Astrocyte (in vitro differentiated cells and primary cell): ENCODE results near the gene CFAP206. TPM values are rescaled to one million over a fixed set of nuclear protein-coding genes. Genes with fewer than 3 reads are reported as not detected.
A peak's percentile ranks its signal among the peaks of the same experiment; 100 is the strongest.

Experiments
- DNase-seq: peaks from one replicate; pipeline ENCODE4 v3.0.0-alpha.2; 2010; ENCODE audit warnings: low read depth
- FAIRE-seq: peaks from 2 replicates; lab custom pipeline; 2011; peaks lifted over from hg19 to GRCh38; lab: Jason Lieb, UNC
- H2AFZ ChIP-seq: 2 replicates; pipeline ENCODE4 v1.6.0; 2012; ENCODE audit warnings: low read depth, low read length, inconsistent platforms
- H3K27ac ChIP-seq: 2 replicates; pipeline ENCODE4 v1.5.1; 2011; ENCODE audit warnings: low read depth, low read length, inconsistent platforms
- H3K27me3 ChIP-seq: 2 replicates; pipeline ENCODE4 v1.6.0; 2011; ENCODE audit warnings: low read length, inconsistent platforms; ENCODE audit not compliant: insufficient read depth
- H3K36me3 ChIP-seq: 2 replicates; pipeline ENCODE4 v1.5.1; 2011; ENCODE audit warnings: low read length, inconsistent platforms; ENCODE audit not compliant: insufficient read depth
- H3K4me1 ChIP-seq: 2 replicates; pipeline ENCODE4 v1.5.1; 2011; ENCODE audit warnings: low read length, inconsistent platforms; ENCODE audit not compliant: insufficient read depth
- H3K4me2 ChIP-seq: 2 replicates; pipeline ENCODE4 v1.6.0; 2012; ENCODE audit warnings: low read length, inconsistent platforms
- H3K4me3 ChIP-seq: 2 replicates; pipeline ENCODE4 v1.5.1; 2011; ENCODE audit warnings: low read depth, mild to moderate bottlenecking, low read length, inconsistent platforms; ENCODE audit not compliant: insufficient read depth
- H3K79me2 ChIP-seq: 2 replicates; pipeline ENCODE4 v1.6.0; 2012; ENCODE audit warnings: mild to moderate bottlenecking, low read length, inconsistent platforms; ENCODE audit not compliant: insufficient read depth
- H3K9ac ChIP-seq: 2 replicates; pipeline ENCODE4 v1.6.0; 2012; ENCODE audit warnings: mild to moderate bottlenecking, low read length, inconsistent platforms
- H3K9me3 ChIP-seq: 2 replicates; pipeline ENCODE4 v1.5.1; 2012; ENCODE audit warnings: low read depth, mild to moderate bottlenecking, low read length, inconsistent platforms; ENCODE audit not compliant: insufficient read depth
- H4K20me1 ChIP-seq: 2 replicates; pipeline ENCODE4 v1.6.0; 2012; ENCODE audit warnings: low read length, inconsistent platforms; ENCODE audit not compliant: insufficient read depth
- H3K27ac Mint-ChIP-seq: one replicate; pipeline ENCODE4 v1.8.0; 2021; ENCODE audit warnings: mild to moderate bottlenecking, mixed read lengths; ENCODE audit not compliant: unreplicated experiment
- H3K27me3 Mint-ChIP-seq: one replicate; pipeline ENCODE4 v1.8.0; 2021; ENCODE audit warnings: low read depth, mixed read lengths; ENCODE audit not compliant: unreplicated experiment
- H3K36me3 Mint-ChIP-seq: one replicate; pipeline ENCODE4 v1.8.0; 2021; ENCODE audit warnings: low read depth, mixed read lengths; ENCODE audit not compliant: unreplicated experiment
- H3K4me1 Mint-ChIP-seq: one replicate; pipeline ENCODE4 v1.8.0; 2021; ENCODE audit warnings: low read depth, mixed read lengths; ENCODE audit not compliant: unreplicated experiment
- H3K4me3 Mint-ChIP-seq: one replicate; pipeline ENCODE4 v1.8.0; 2021; ENCODE audit warnings: mild to moderate bottlenecking, moderate library complexity, mixed read lengths; ENCODE audit not compliant: unreplicated experiment
- H3K9me3 Mint-ChIP-seq: one replicate; pipeline ENCODE4 v1.8.0; 2021; ENCODE audit warnings: mild to moderate bottlenecking, mixed read lengths; ENCODE audit not compliant: unreplicated experiment
- EZH2 ChIP-seq: IDR thresholded peaks from 2 replicates; pipeline ENCODE4 v1.6.1; 2012; ENCODE audit warnings: mild to moderate bottlenecking, low read length, inconsistent platforms; ENCODE audit not compliant: insufficient read depth
- total RNA-seq: library from RNA; stranded (reverse); gene quantifications from 2 replicates; pipeline ENCODE4 v1.2.1, GENCODE V29; 2021
- TF ChIP-seq, protein P1 (sequence below): IDR thresholded peaks from 2 replicates; pipeline ENCODE4 v1.5.1; 2011; ENCODE audit warnings: low read depth, mild to moderate bottlenecking, inconsistent platforms, low read length, moderate library complexity; ENCODE audit not compliant: insufficient read depth

Gene CFAP206
- total RNA-seq, 1 donor from 2014 or later: 0.79 TPM

GRCh38 chr6:87472525-87473418 lies 65.0 kb downstream of the CFAP206 start, which contains the start of gene SLC35A1:
Gene SLC35A1, plus strand, starts transcription at chr6:87472974. Its CDS starts 30 bp downstream, at chr6:87473004.
- FAIRE-seq: no peak
- Histone ChIP-seq H3K27me3 (no peaks in the 10 kb centered on the region), H3K4me2 (peak within 1 kb of the TSS; percentile 91), H3K36me3 (no peaks in the 10 kb centered on the region), H3K4me1 (peaks cover 7% of the 10 kb centered on the region), H3K4me3 (peak within 1 kb of the TSS; percentile 96), H3K27ac (peak within 1 kb of the TSS; percentile 96), H3K9ac (peak within 1 kb of the TSS; percentile 97), H4K20me1 (peaks cover 3% of the 10 kb centered on the region), H3K79me2 (peaks cover 19% of the 10 kb centered on the region), H2AFZ (peak within 1 kb of the TSS; percentile 100), H3K9me3 (no peaks in the 10 kb centered on the region)
- peak within 1 kb of the TSS; percentile 95 for H3K4me3 Mint-ChIP-seq
- TF ChIP-seq, protein P1, sequence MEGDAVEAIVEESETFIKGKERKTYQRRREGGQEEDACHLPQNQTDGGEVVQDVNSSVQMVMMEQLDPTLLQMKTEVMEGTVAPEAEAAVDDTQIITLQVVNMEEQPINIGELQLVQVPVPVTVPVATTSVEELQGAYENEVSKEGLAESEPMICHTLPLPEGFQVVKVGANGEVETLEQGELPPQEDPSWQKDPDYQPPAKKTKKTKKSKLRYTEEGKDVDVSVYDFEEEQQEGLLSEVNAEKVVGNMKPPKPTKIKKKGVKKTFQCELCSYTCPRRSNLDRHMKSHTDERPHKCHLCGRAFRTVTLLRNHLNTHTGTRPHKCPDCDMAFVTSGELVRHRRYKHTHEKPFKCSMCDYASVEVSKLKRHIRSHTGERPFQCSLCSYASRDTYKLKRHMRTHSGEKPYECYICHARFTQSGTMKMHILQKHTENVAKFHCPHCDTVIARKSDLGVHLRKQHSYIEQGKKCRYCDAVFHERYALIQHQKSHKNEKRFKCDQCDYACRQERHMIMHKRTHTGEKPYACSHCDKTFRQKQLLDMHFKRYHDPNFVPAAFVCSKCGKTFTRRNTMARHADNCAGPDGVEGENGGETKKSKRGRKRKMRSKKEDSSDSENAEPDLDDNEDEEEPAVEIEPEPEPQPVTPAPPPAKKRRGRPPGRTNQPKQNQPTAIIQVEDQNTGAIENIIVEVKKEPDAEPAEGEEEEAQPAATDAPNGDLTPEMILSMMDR: no peak
- no peak for TF ChIP-seq EZH2
- peak within 1 kb of the TSS; percentile 100 for H3K27ac Mint-ChIP-seq
- peak; percentile 70 for DNase-seq
- H3K27me3 Mint-ChIP-seq: no peaks in the 10 kb centered on the region
- H3K36me3 Mint-ChIP-seq: no peaks in the 10 kb centered on the region
- peaks cover 9% of the 10 kb centered on the region for H3K4me1 Mint-ChIP-seq
- no peaks in the 10 kb centered on the region for H3K9me3 Mint-ChIP-seq

GRCh38 chr6:87473419-87473903 lies 65.7 kb downstream of the CFAP206 start:
- Histone ChIP-seq H2AFZ (peak overlapping the region; percentile 100), H3K4me2 (peak overlapping the region; percentile 91), H3K4me3 (peak overlapping the region; percentile 96), H3K27me3 (no peaks in the 10 kb centered on the region), H3K4me1 (peaks cover 7% of the 10 kb centered on the region), H3K9ac (peak overlapping the region; percentile 97), H3K9me3 (no peaks in the 10 kb centered on the region), H3K27ac (peak overlapping the region; percentile 96), H4K20me1 (peaks cover 3% of the 10 kb centered on the region), H3K36me3 (peaks cover 5% of the 10 kb centered on the region), H3K79me2 (peaks cover 19% of the 10 kb centered on the region)
- Mint-ChIP-seq H3K4me1 (peaks cover 9% of the 10 kb centered on the region), H3K36me3 (peaks cover 5% of the 10 kb centered on the region), H3K9me3 (peaks cover 3% of the 10 kb centered on the region), H3K27ac (peak overlapping the region; percentile 85), H3K4me3 (peak overlapping the region; percentile 95), H3K27me3 (no peaks in the 10 kb centered on the region)
- TF ChIP-seq, protein P1: no peak
- TF ChIP-seq EZH2: no peak
- no peak for FAIRE-seq
- DNase-seq: peak; percentile 45
